Measurements from ENCODE around the gene TAF3.

Gene TAF3

DNA sequence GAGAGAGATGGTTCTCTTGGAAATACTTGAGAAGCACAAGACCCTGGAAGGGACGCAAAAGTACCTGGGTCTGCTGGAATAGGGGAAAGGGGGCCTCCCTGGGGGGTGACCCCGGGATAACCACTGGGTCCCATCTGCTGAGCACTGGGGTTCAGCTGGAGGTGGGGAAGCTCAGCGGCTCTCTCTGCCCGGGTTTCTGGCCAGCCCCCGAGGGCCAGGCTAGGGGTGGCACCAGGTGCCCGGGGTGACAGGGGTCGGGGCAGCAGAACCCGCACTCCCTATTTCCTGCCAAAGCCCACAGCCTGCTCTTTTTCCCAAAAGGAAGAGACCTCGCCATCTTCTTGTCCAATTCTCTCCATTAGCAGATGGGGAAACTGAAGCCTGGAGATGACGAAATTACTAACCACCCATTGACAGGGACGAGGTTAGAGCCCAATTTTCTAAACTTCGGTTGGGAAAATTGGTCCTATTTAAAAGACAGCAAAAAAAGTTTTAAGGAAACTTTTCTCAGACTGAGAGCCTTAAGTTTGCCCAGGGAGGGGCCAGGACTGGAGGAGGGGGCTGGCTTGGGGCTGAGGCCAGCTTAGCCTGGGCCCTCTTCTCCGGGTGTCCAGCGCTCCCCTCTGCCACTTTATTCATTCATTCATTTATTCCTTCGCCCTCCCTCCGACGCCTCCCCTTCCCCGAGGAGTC lies 218.3 kb downstream of the TAF3 start:
- DNase-seq: no peak

DNA sequence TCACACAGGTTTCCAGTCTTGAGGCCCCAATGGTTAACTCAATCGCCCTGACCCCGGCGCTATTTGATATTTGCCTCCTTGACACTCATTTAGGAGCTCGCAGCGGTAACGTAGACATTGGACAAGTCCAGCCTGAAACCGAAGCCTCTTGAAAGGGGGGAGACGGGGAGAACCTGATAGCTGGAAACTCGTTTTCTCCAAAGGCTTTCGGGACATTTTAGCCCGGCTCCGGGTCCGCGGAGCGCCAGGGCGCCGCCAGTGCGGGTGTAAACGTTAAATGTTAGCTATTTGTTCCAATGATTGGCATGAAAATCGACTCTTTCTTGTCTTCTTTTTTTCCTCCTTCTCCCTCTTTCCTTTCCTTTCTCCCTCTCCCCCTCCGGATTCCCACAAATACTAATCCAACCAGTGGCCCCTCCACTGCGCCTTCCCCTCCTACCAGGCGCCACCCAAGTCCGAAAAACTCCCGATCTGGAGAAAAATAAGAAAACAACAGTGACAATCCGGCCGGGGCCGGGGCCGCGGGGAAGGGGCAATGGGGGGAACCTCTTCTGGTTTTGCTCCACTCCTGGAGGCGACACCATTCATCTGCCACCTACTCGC lies 219.0 kb downstream of the TAF3 start:
- DNase-seq: no peak

DNA sequence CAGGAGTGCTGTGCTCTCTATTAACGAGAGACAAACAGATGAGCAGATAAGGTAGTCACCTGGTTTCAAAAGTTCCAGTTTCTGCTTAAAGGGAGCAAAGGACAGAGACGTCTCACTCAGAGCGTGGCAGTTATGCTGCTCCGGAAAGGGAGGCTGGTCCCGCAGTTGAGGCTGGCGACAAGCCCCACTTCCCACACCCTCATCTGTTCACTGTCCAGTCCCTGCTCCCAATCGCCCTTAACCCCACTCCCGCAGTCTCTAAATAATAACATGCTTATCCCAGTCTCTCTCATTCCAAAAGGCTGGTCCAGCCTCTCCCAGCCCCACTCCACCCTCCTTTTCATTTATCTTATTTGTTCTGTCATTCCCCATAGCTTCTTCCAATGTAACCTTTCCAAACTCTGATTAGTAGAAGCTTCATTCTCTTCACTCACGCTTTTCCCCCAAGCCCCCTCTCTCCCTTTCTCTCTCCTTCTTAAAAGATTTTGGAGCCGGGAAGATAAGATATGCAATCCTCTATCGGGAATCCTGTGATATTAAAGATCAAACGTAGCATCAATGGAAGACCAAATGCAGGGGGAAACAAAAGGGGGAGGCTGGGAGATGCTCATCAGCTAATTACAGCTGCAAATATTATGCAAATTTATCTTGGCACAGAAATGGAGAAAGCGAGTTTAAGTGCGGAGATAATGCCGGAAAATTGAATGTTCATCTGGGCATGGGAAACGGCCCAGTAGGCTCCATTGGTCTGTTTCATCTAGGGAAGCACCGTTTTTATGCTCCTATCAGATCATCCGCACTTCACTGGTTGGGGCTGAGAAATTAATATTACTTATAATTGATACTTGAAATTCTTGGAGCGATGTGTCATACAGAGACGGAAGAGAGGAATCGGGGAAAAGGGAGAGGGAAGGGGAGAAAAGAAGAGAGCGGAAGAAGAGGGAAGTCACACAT lies 219.9 kb downstream of the TAF3 start:
- DNase-seq: no peak

DNA sequence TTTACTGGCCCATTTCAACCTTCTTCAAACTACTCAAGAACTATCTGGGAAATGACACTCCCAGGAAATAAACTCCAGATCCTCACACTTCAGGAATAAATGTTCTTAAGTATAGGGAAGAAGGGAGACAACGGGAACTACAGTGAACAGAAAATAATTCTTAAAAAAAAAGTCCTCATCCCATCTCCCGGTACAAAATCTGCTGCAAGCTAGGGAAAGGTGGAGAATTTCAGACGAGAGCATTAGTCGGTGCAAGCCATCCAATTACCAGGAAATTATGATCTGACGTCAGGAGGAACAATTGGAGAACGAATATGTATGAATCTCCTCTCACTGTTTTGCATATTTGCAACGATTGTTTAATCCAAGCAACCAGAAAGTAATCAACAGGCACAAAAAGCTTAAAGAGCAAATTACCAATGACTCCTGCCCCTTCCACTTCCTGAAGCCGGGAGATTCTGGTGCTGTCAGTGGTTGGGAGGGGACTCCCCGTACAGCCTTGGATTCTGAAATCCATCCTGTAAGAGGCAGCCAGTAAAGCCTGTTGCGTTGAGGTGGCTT lies 221.1 kb downstream of the TAF3 start:
- peak in 1 of 2 experiments; percentile 10 for DNase-seq

DNA sequence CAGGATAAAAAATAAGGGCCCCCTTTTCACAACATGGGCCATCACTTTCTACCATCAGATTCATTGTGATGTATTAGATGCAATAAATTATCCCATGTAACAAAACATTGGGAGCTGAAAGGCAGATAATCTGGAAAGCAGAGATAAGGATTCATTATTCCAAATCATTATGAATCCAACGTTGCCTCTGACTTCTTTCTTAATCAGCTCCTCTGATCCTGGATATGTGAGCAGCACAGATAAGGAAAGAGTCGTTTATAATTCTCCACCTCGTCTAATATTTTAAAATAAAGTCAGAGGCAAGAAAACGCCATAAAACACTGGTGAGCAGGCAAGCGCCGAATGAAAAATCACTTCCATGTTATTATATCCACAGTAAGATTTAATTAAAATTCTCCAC lies 222.3 kb downstream of the TAF3 start:
- DNase-seq: no peak

DNA sequence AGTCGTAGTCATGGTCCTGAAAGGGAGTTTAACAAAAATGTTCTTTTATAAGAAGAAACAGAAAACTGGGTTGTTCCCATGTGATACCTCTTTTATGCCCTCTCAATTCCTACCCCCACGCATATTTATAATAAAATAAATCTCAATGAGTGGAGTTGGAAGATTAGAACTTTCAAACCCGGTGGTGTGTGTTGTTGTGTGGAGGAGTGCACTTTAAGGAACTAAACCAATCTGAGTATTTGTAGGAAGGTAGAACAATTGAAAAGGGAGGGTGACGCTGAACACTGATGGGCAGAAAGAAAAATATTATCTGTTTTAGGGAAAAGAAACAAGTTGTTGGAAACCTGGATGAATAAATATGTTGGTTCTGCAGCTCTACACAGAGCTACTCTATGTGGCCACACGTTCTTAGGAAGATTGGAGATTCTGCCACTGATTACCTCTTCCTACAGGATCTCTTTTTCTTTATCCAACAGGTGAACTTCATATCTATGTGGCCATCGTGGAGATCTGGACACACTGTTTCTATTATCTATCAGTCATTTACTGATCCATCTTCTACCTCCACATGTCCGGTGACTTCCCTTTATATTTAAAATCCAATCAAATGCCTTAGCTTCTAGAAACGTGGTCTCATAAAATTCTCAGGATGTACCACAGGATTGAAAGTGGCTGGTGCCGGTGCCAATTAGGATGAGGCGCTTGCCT lies 223.1 kb downstream of the TAF3 start:
- DNase-seq: no peak

DNA sequence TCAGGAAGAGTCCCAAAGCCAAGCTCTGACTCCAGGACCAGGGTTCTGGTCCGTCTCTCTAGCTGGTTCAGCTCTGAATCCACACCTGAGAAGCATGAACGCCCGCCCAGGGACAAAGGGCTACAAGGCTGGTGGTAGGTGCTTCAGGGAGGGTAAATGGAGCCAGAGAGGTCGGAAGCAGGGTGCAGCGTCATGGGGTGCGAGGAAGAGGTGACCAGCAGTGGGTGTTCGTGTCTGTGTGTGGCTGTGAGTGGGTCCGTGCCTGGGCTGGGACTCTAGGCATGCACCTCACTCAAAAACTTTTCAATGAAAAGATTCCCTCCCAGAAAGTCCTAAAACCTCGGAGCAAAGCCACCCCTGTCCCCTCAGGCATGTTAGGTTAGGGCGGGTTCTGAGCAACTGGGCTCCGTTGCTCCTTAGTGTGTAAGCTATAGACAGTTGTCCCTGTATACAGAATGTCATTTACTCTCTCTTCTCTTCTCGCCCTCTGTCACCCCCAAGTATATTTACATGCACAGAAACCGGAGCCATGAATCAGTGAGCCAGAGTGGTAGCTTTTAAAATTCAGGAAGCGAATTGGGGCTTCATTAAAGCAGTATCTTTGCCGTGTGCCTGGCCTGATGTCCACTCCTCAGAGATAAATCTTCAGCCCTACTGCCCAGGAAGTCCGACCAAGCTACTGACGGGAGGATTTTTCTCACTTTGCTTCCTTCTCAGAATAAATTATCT lies 223.9 kb downstream of the TAF3 start:
- DNase-seq: no peak

DNA sequence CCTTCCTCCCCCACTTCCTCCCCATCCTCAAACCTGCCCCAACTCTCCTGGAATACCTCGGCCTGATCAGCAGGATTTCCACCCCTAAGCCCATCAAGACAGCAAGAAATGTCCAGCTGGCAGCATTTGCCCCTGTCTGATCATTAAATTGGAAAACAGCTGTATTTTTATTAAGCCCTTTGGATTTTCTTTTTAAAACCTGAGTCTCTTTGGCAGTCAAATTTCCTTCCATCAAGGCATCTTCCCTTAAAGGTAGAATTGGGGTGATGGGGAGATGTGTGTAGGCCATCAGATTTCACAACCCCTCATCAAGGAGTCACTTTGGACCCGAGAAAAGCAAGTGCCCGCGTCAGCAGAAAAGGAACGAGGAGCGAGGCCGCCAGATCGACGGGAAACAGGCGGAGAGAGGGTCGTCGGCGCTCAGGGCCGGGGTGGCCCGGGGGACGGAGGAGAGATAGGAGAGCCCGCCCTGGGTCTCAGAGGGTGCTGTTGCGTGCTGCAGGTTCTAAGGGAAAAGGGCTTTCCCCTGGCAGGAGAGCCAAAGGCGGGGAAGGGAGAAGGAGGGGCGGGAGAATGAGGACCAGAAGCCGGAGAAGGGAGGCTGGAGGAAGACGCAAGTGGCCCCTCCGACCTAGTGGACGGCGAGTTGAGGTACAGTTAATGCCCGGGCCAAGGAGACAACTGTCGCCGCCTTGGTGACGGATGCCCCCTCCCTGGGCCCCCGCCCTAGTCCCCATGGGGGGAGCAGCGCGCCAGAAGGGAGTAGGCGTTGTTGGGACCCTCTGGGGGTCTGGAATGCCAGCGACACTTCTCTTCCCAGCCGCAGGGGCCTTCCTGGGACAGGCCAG lies 224.6 kb downstream of the TAF3 start:
- DNase-seq: no peak

DNA sequence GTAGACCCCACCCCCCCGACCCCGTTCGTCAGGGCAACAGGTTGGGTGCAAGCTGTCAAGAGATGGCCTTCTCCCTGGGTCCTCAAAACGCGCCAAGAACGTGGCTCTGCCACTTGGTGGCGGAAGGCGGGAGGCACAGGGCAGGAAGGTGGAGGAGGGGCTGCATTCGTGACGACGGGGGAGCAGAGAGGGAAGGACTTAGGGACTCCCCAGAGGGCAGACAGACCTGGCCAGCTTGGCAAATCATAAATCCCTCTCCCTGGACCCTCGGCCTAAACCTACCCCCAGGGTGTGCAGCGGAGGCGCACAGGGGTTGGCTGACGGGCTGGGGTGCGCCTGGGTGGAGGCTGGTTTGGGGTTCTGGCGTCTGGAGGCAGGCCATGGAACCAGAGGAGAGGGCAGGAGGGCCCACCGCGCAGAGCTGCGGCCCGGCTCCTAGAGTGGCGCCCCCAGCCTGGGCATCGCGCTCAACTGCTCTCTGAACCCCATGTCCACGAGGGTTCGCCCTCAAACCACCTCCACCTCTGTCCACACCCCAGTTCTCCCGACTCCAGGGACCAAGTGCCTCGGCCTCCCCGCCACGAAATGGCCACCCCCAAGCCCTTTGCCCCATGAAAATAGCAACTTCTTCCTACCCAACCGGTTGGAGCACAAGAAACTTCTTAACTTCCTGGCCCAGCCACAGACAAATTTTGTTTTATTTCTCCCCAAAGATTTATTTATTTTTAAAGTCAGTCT lies 225.4 kb downstream of the TAF3 start:
- DNase-seq: no peak

DNA sequence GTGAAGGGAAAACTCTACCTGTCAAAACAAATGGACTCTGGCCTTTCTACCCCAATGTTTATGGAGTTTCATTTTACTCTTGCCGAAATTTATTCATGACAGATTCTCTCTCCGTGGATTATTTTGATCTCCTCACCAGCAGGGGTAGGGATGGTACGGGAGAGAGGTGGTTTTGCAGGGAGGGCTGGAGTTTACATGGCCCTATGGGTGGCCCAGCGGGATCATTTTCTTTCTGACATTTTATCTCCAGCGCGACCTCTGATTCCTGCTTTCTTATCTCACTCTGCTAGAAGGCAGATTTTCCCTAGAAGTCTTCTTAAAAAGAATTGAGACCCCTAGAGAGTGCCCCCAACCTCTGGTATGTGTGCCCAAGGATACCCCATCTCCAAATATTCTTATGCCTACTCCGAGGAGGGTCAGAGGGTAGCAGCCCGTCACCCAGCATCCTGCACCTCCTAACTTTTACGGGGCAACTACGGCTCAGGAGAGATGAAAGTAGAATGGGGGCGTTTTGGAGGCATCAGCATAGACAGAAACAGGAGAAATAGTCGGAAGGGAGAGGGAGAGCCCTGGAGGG lies 226.1 kb downstream of the TAF3 start:
- no peak for DNase-seq

DNA sequence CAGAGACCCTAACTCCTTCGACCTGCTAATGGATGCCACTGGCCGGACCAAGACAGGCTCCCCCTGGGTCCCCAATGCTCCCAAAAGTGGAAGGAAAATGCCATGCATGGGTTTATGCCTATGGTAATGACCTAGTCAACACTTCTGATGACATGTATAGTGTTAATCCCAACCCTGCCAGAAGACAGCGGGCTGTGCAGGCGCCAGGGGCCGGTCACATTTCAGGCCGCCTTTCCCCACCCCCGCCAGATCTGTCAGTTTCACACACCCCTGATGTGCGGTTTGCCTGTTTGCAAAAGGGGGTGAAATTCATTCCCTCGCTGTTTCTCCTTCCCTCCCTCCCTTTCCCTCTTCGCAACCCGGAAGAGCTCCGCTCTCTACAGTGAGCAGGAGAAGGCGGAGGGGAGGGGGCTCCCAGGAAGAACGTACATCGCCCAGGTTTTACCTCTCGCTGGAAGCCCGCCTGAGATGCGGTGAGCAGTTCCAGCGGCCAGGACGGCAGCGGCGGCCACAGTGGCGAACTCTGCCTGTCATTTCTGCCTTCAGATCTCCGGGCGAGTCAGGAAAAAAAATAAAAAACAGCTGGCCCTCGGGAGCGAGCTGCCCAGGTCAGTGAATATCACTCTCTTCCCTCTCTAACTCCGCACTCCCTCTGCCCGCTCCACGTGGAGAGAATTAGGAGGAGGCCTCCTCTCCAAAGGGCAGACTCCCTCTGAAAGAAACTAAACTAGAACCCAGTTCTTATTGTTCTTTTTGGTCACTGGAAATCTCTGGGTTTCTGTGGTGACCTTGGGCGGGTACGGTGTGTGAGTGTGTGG lies 226.8 kb downstream of the TAF3 start:
- DNase-seq: peak in 1 of 2 experiments; percentile 4

DNA sequence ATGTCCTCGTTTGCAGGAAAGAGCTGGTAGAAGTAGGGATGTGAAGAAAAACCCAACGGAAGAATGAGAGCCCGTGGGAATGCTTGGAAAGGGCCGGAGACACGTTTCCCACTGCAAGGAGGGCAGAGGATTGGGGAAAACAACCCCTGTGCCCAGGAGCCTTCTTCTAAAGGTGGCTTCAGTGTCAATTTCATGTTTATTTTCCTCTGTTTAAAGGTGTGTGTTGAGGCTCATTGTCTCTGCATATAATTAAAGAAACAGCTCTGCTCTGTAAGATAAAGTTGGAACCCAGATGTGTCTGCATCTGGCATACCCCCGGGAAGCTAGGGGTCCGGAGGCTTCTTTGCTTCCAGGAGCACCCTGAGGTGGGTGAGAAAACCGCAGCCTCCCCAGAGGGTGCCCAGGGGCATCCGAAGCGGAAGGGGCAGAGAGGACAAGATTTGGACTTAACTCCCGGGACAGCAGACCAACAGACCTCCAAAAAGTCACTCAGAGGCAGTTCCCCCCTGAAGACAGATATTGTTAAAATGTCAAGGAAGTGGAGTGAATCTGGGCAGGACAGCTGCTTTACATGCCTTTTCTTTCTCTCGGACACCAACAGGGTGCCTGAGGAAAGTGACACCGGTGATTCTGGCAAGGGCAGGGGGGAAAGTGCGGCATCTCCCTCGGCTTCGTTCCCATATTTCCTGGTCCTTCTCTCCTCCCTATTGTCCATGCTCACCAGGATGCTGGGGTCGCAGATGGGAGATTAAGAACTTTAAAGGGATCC lies 227.6 kb downstream of the TAF3 start:
- DNase-seq: no peak

DNA sequence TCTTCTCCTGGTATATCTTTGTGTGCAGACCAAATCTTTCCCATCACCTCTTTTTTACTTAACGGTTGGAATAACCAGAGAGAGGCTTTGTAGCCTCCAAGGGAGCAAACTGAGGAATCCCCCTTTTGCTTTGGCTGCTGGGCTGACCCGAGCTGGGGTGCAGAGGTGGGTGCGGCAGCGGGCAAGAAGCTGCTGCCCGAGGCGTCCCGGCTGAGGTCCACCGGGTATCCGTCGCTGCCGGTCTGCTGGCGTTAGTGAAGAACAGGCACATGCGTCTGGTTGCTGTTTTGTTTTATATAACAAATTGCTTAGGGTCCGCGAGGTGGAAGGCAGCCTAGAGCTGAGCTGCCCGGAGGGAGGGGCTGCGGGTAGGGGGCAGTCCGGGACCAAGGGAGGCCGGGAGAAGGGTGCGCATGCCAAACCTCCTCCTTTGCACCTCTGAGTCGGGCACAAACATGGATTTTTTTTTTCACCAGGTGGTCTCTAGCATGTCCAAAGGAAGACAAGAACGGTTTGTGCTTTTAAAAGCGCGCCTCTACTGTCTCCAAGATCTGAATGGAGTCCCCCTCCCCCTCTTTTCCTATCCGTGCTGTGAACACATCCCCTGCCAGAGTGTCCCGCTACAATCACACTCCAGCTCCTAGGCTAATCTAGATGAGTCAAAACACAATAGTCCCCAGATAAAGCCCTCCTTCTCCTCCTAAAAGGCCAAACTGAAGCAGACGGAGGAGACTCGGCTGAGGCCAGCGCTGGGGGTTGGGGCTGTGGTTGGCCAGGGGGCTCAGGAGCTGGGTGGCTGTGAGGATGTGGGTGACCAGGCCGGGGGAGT lies 229.4 kb downstream of the TAF3 start:
- DNase-seq: no peak

DNA sequence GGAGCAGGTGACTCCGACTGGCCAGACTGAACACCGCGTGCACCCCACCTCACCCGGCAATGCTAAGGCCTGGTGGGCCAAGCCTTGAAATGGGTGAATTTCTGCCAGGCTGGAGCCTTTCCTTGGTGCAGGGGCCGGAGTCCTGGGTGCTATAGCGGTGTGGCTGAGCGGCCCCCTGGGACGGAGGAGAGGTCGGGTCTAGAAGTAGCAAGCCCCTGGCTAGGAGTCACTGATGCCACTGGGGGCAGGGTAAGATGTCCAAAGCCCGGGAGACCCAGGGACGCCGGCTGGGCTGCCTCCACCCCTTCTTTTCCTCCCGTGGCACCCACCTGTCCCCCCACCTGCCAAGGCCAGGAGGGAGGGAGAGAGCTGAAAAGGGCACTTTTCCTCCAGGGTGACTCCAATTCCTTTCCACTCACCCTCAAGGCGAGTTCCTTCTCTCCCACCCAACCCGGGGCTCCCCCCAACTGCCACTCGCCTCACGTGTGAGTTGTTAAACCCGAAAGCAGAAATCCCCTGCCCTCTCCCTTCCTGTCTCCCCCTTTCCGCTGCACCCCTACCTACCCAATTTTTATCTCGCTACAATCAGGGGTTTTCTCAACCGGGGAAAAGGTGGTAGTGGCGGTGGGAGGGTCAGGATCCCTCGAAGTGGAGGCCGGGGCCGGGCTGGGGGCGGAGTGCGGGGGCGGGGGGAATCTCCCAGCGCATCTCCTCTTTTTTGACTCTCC lies 230.1 kb downstream of the TAF3 start:
- no peak for DNase-seq

DNA sequence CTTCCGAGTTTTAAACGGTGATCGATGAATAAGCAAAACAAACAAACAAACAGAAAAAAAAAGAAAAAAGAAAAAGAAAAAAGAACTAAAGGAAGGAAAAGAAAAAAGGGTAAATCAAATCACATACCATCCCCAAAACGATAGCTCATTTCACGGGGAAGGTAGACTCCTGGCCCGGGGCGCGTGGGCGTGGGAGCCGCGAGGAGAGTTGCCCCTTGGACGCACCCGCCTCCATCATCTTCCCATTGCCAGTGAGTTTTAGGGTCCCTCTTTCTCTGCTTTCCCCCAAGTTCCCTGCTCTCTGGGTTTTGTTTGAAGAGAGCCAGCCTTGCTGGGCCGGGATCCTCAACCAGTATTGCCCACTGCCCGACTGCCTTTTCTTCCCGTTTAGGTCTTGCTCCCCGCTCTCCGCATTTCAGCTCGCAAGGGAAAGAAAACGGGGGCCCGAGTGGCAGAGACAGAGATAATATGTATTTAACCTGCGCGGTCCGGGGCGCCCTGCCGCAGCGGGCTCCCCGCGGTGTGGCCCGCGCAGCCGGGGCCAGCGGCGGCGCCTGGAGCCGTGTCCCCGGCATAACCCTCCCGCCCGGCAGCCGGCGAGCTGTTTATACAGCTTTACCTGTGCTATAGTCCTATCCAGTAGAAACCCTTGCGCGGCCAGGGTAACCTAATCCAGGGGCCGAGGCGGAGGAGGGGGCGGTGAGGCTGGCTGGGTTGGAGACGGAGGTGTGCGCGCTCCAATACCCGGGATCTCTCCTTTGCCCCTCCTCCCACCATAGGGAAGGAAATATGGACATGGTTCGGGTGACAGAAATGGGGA lies 230.9 kb downstream of the TAF3 start:
- no peak for DNase-seq

Data from NCI-H524 (cell line).